ENCODE data around the gene RAB13.

The RAB13 gene

DNA sequence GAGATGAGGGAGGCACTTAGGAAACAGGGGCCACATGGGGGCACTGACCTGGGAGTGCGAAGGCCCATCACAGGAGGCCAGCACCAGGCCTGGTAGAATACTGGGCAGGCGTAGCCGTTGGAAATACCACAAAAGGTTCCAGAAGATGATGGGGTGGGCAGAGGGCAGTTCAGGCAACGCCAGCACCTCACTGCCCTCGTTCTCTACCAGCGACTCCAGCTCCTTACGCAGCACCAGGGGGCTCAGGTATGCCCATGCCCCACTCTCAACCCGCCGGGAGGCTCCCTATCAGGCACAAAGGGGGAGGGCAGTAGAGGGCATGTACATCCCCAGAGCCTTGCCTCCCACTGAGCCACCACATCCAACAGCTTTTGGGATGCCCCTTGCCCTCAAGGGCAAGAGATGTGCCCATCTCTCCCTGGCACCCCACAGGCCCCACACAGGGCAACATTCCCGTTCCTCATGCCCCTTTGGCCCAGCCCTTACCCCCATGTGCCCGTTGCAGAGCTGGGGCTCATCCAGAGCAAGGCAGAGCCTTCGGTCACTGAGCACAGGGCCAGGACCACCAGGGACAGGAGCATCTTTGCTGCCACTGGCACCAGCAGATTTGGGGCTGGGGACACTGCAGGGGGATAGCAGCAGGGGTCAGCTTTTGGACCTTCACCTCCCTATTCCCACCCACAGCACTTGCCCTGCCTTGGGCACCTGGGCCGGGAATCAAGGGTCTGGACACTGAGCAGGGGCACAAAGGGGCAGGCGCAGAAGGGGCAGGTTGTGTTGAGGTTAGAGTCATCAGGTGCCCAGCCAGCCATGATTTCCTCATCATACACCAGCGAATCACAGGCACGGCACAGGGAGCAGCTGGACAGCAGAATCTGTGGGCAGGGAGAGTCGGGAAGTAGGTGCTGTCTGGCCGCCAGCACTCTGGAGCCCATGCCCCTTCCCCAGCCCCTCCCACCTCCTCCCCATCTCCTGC, 53.7 kb downstream of the RAB13 start:
- no peak overlapping the region for H3K9ac ChIP-seq (ENCODE audit: low read length in 2 of 2)
- H3K4me3 ChIP-seq (ENCODE audit: low read length in 2 of 2): no peak overlapping the region
- peaks cover 3% of the 10 kb centered on the region for H3K4me1 ChIP-seq (ENCODE audit: control insufficient read depth, insufficient read depth, low read length)
- H3K27ac ChIP-seq (ENCODE audit: low read length): no peak overlapping the region
- H3K9me3 ChIP-seq (ENCODE audit: control insufficient read depth in 2 of 2, low read length in 2 of 2): no peaks in the 10 kb centered on the region
- no peaks in the 10 kb centered on the region for H3K27me3 ChIP-seq (ENCODE audit: control insufficient read depth in 1 of 2, insufficient read depth in 2 of 2, low read length in 2 of 2)
- peaks cover 41 to 58% of the 10 kb centered on the region in 2 donors for H3K36me3 ChIP-seq (ENCODE audit: control insufficient read depth in 2 of 2, insufficient read depth in 2 of 2, low read length in 2 of 2)

Data from stomach smooth muscle (tissue), 2 donors.